ENCODE data around the gene VWA2.

The VWA2 gene, protein sequence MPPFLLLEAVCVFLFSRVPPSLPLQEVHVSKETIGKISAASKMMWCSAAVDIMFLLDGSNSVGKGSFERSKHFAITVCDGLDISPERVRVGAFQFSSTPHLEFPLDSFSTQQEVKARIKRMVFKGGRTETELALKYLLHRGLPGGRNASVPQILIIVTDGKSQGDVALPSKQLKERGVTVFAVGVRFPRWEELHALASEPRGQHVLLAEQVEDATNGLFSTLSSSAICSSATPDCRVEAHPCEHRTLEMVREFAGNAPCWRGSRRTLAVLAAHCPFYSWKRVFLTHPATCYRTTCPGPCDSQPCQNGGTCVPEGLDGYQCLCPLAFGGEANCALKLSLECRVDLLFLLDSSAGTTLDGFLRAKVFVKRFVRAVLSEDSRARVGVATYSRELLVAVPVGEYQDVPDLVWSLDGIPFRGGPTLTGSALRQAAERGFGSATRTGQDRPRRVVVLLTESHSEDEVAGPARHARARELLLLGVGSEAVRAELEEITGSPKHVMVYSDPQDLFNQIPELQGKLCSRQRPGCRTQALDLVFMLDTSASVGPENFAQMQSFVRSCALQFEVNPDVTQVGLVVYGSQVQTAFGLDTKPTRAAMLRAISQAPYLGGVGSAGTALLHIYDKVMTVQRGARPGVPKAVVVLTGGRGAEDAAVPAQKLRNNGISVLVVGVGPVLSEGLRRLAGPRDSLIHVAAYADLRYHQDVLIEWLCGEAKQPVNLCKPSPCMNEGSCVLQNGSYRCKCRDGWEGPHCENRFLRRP

DNA sequence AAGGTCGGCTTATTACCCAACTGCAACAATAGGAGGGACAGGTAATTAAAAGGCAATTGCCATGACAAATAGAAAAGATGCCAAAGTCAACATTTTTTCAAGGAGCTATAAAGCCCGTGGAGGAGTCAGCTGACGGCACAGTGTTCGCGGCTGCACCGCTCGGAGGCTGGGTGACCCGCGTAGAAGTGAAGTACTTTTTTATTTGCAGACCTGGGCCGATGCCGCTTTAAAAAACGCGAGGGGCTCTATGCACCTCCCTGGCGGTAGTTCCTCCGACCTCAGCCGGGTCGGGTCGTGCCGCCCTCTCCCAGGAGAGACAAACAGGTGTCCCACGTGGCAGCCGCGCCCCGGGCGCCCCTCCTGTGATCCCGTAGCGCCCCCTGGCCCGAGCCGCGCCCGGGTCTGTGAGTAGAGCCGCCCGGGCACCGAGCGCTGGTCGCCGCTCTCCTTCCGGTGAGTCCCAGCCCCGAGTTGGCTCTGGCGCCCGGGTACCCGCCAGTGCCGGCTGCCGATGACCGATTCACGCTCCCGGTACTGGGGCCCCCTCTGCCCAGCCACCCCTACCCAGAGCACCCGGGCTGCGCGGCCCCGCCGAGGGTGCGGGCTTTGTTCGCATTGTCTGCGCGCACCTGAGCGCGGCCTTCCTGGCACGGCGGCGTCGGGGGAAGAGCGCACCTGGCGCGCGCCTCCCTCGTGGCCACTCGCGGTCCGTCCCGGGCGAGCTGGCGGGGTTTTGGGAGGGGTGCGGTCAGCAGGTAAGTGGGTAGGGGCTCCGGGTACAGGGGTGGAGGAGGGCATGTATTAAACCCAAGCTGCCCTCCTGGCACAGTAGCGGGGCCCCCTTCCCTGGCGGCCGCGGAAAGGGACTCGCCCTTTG, at the start of gene VWA2:
Gene VWA2, plus strand, starts transcription at position 138 of the 877 bp plus-strand sequence. CDS start 9,460 bp downstream, outside the sequence.
- DNase-seq (ENCODE audit: low read depth in 2 of 2), result peak; percentile 15 to 16

DNA sequence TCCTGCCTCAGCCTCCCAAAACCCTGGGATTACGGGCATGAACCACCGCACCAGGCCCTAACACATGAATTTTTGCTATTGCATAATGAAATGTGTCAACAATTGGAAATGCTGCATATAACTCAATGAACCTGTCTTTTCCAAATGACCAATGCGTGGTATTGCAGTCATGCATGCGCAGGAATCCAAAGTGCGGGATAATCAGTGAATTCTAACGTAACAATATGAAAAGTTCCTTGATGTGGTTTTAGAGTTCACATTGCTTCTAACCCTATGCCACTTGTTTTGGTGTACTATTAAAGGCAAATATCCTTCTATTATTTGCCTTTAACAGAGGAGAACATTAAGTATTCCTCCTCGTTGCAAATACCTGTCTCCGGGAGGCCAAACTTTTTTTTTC, 49.4 kb upstream of the VWA2 start:
- DNase-seq (ENCODE audit: low read depth in 2 of 2), result no peak

- no peak for DNase-seq (ENCODE audit: low read depth in 2 of 2)
Measured at GRCh38 chr10:114195079-114195478, 44.0 kb upstream of the VWA2 start.

DNA sequence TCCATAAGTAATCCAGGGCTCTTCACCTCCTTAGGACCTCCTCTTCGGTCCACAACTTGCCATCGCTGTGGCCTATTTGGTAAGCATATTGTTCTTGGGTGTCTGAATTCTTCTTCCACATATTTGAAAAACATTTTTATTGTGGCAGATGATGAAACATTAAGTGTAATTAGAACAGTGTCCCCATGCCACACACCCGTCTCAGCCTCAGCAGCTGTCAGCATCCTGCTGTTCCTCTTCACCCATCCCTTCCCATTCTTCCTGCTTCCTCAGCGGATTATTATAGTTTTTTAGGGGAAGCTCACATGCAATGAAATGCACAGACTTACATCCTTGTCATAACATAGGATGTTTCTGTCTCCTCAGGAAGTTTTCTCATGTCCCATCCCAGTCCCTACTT, 39.8 kb upstream of the VWA2 start:
- no peak for DNase-seq (ENCODE audit: low read depth in 2 of 2)

- no peak for DNase-seq (ENCODE audit: low read depth in 2 of 2)
Measured at GRCh38 chr10:114202812-114203211, 36.2 kb upstream of the VWA2 start.

- no peak for DNase-seq (ENCODE audit: low read depth in 2 of 2)
Measured at GRCh38 chr10:114206902-114207301, 32.2 kb upstream of the VWA2 start.

- no peak for DNase-seq (ENCODE audit: low read depth in 2 of 2)
Measured at GRCh38 chr10:114207349-114207748, 31.7 kb upstream of the VWA2 start.

DNA sequence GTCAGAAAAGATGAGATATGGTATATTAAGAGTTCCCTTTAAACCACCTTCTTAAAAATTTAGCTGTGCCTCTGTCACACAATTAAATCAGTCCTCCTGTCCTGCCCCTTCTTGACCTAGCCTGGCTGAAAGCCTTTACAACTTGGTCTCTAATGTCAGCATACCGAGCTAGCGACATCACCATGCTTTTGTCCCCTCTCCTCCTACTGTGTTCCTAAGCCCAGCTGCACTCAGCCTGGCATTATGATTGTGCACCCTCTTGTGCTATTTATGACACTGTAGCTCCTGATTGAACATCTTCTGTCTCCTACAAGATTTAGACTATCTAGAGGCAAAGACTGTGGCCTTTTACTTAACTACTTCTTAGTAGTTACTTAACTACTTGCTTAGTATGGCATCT, 30.7 kb upstream of the VWA2 start:
- no peak for DNase-seq (ENCODE audit: low read depth in 2 of 2)

DNA sequence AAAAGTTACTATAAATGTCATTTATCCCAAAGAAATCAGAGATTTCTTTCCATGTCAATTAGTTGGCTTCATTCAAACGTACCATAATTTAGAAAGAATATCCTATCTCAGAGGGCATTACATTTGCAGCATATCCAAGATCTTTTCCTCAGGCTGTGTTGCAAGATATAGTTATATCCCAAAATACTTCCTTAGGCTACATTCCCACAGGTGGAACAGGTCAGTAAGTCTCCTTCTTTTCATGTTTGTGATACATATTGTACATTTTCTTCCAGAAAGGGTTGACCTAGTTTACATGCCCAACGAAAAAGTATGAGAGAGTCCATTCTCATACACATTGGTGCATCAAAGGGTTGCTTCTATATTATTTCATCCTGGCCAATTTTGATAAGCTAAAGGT, 26.9 kb upstream of the VWA2 start:
- DNase-seq (ENCODE audit: low read depth in 2 of 2), result no peak

DNA sequence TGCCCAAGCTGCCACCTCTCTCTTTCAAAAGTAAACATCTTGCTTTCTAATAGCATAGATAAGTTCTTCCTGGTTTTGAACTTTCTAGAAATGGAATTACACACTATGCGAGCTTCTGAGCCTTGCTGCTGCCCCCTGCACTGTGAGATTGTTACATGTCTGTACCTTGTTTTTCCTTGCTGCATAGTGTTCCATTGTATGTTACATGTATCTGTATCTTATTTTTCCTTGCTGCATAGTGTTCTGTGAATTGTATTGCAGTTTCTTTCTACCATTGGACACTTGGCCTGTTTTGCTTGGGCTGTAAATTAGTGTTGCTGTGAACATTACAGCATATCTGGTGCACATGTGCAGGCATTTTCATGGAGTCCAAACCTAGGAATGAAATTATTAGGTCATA, 24.0 kb upstream of the VWA2 start:
- DNase-seq (ENCODE audit: low read depth in 2 of 2), result no peak

DNA sequence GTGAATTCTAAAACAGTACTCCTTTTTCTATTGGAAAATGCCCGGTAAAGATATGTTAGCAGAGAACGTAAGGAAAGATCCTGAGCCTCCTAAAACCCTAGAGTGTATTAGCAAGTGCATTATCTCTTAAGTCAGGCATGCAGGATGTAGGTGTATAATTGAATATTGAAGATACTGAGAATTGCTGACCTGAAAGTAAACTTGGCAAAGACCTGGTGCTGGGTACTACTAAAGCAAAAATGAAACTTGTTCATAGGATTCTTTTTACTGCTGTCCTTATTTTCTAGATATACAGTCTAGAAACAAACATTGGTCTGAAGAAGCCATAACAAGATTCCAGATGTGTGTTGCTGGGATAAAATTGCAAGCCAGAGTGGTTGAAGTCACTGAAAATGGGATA, 18.8 kb upstream of the VWA2 start:
- DNase-seq (ENCODE audit: low read depth in 2 of 2), result no peak

GRCh38 chr10:114221235-114221634, 17.8 kb upstream of the VWA2 start:
- no peak for DNase-seq (ENCODE audit: low read depth in 2 of 2)

DNA sequence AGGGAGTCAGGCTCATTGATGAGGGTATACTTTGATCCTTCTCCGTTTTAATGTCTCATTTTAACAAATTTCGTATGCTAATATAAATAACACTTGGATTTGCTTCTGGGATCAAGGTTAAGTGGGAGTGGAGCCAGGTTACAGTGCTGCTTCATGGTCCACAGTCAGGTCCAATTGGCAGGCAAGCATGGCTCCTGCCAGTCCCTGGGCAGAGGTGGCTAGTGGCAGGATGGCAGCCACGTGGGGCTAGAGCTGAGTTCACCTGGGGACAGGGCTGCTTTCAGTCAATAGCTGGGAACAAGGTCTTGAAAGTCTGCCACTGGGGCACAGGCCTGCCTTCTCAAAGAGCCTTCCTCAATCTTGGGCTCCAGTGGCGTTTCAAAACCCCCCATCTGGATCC, 16.0 kb upstream of the VWA2 start:
- DNase-seq (ENCODE audit: low read depth in 2 of 2), result no peak

DNA sequence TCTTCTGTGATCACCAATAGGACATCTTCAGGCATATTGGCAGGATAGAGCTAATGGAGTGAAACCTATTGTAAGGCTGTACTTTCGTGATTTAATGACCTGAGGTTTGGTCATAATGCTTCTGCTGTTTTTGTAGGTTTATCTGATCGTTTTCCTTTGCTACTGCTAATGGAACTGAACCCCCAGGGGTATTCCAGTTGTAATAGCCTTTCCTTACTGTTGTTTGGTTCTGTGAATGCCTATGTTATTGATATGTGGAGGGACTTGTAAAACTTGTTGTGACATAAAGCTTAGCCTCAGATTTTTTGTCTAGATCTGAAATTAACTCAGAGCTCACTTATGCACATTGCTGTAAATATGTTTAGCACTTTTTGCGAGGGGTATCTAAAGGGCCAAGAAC, 10.9 kb upstream of the VWA2 start:
- DNase-seq (ENCODE audit: low read depth in 2 of 2), result no peak

- no peak for DNase-seq (ENCODE audit: low read depth in 2 of 2)
Measured at GRCh38 chr10:114232561-114233176, 6.4 kb upstream of the VWA2 start.

DNA sequence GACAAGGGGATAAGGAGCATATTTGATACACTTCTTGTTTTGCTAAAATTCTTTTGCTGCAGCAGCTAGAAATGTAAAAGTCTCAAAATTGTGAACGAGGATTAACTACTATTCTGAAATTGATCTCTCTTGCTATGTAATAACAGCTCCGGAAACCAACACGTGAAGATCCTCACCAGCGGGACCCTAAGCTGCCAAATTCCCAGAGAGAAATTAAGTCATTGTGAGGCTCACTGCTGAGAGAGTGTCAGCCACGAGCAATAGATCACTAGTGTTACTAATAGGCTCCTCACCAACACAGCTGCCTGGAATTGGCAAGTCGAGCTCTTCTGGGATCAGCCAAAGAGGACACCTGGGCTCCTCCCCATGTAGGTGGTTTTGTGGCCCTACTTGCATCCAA, 5.6 kb upstream of the VWA2 start:
- no peak for DNase-seq (ENCODE audit: low read depth in 2 of 2)

DNA sequence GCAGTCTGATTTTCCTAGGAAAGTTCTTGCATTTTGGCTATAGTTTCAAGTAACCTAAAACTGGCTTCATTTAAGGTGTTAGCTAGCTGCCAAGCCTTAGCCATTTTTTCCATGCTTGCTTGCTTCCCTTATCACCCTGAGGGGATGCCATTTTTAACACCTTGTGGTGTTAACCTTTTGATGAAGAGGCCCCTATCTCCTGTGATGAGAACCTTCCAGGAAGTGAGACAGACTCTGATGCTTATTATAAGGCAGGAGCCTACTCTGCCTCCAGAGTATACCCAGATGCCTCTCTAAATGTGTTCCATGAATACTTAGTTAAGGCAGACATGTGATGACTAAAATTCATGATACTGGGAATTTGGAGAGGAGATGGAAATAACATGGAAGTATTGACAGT, 4.9 kb upstream of the VWA2 start:
- no peak for DNase-seq (ENCODE audit: low read depth in 2 of 2)

DNA sequence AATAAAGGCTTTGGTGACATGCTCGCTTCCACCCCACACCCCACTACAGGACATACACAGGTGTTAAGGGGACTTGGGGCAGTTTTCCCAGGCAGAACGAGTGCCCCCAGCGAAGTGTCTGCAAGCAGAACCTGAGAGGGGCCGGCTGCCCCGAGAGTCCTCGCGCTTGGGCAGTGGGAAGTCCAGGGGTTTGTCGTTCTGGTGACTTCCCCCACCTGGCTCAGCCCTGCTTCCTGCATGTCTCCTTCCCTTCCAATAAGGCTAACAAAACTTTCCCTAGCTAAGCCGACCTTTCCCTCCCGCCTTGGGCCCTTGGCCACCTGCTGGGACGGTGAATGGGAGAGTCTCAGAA, 916 bp downstream of the VWA2 start:
- no peak for DNase-seq (ENCODE audit: low read depth in 2 of 2)

GRCh38 chr10:114242235-114242634, 3.2 kb downstream of the VWA2 start:
- DNase-seq (ENCODE audit: low read depth in 2 of 2), result no peak

- no peak for DNase-seq (ENCODE audit: low read depth in 2 of 2)
Measured at GRCh38 chr10:114243661-114244060, 4.6 kb downstream of the VWA2 start.

DNA sequence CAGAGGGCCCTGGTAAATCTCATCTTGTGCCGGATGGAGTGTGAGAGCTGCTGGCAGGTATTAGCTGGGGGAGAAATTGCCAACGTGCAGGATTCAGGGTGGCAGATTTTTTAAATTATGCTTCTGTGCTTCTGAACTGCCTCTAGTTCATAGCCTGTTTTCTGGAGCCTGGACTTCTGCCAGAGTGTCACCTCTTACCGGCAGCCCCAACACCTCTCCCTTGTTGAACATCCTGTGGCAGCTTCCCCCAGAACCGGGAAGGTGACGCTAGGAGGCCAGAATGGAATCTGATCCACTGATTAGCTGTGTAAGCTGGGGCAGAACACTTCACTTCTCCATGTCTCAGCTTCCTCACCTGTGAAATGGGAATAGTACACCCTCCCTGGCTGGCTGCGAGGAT, 5.1 kb downstream of the VWA2 start:
- no peak for DNase-seq (ENCODE audit: low read depth in 2 of 2)
